ENCODE results near the gene SH3RF3. TPM values are rescaled to one million over a fixed set of nuclear protein-coding genes. Genes with fewer than 3 reads are reported as not detected.

SH3RF3 gene
- total RNA-seq: under 1 TPM; 0.23 to 0.61 (median 0.34) TPM
- total RNA-seq (2013): 0.29 TPM

GRCh38 chr2:109128616-109129355, at the start of gene SH3RF3:
TSS of gene SH3RF3 (plus strand) at chr2:109129205.
- intact Hi-C loops (cut with micrococcal nuclease): loop anchor here (1.0 to 5.0 kb wide), 2 partner anchors 219 to 382 kb away; no protein-coding TSS in a partner anchor
- Histone ChIP-seq H3K27me3 (ENCODE audit: control insufficient read depth, insufficient read depth, low read length) (peaks cover 27% of the 10 kb centered on the region), H3K4me1 (ENCODE audit: control insufficient read depth, insufficient read depth, low read length) (peaks cover 15% of the 10 kb centered on the region), H3K4me3 (ENCODE audit: low read length) (peak within 1 kb of the TSS; percentile 48), H3K27ac (ENCODE audit: low read length) (no peak within 1 kb of the TSS), H3K9me3 (ENCODE audit: control insufficient read depth, insufficient read depth, low read length) (no peaks in the 10 kb centered on the region), H3K36me3 (ENCODE audit: control insufficient read depth, insufficient read depth, low read length) (no peaks in the 10 kb centered on the region)
- peaks cover 22 to 54% of the 10 kb centered on the region in 2 donors for H3K27me3 Mint-ChIP-seq (ENCODE audit: low read depth in 2 of 2)
- WGBS (ENCODE audit: insufficient coverage): under 1% methylated on average over 85 of the region's 85 CpGs
- no peaks in the 10 kb centered on the region for H3K36me3 Mint-ChIP-seq
- no peaks in the 10 kb centered on the region for H3K9me3 Mint-ChIP-seq
- DNase-seq: peak; percentile 25 to 47
- H3K4me1 Mint-ChIP-seq: peaks cover 5 to 19% of the 10 kb centered on the region in 2 donors
- H3K4me3 Mint-ChIP-seq: peak within 1 kb of the TSS; percentile 89
- no peak within 1 kb of the TSS for H3K27ac Mint-ChIP-seq
- TF ChIP-seq CTCF (IDR thresholded peaks at IDR 0.05): no peak
- peak; percentile 36 to 51 (median 50) for ATAC-seq

GRCh38 chr2:109079590-109079989, 49.4 kb upstream of the SH3RF3 start:
- H3K27ac Mint-ChIP-seq: no peak overlapping the region
- no peaks in the 10 kb centered on the region for H3K9me3 Mint-ChIP-seq
- Histone ChIP-seq H3K36me3 (ENCODE audit: control insufficient read depth, insufficient read depth, low read length) (no peaks in the 10 kb centered on the region), H3K9me3 (ENCODE audit: control insufficient read depth, insufficient read depth, low read length) (no peaks in the 10 kb centered on the region), H3K4me1 (ENCODE audit: control insufficient read depth, insufficient read depth, low read length) (no peaks in the 10 kb centered on the region), H3K27ac (ENCODE audit: low read length) (no peak overlapping the region), H3K27me3 (ENCODE audit: control insufficient read depth, insufficient read depth, low read length) (no peaks in the 10 kb centered on the region), H3K4me3 (ENCODE audit: low read length) (no peak overlapping the region)
- intact Hi-C loops (cut with micrococcal nuclease): no loop called here
- WGBS (ENCODE audit: insufficient coverage): 93% methylated on average over 5 of the region's 6 CpGs
- ATAC-seq: no peak
- H3K27me3 Mint-ChIP-seq (ENCODE audit: low read depth in 2 of 2): peaks cover 10% of the 10 kb centered on the region in 2 donors
- no peaks in the 10 kb centered on the region for H3K36me3 Mint-ChIP-seq
- no peak overlapping the region for H3K4me3 Mint-ChIP-seq
- no peak for TF ChIP-seq CTCF (IDR thresholded peaks at IDR 0.05)
- H3K4me1 Mint-ChIP-seq: no peaks in the 10 kb centered on the region
- no peak for DNase-seq

GRCh38 chr2:109080109-109080508, 48.9 kb upstream of the SH3RF3 start:
- intact Hi-C loops (cut with micrococcal nuclease): no loop called here
- H3K36me3 Mint-ChIP-seq: no peaks in the 10 kb centered on the region
- no peak for DNase-seq
- Histone ChIP-seq H3K4me3 (ENCODE audit: low read length) (no peak overlapping the region), H3K36me3 (ENCODE audit: control insufficient read depth, insufficient read depth, low read length) (no peaks in the 10 kb centered on the region), H3K27me3 (ENCODE audit: control insufficient read depth, insufficient read depth, low read length) (no peaks in the 10 kb centered on the region), H3K27ac (ENCODE audit: low read length) (no peak overlapping the region), H3K4me1 (ENCODE audit: control insufficient read depth, insufficient read depth, low read length) (no peaks in the 10 kb centered on the region), H3K9me3 (ENCODE audit: control insufficient read depth, insufficient read depth, low read length) (no peaks in the 10 kb centered on the region)
- H3K27ac Mint-ChIP-seq: no peak overlapping the region
- TF ChIP-seq CTCF (IDR thresholded peaks at IDR 0.05): no peak
- H3K27me3 Mint-ChIP-seq (ENCODE audit: low read depth in 2 of 2): peaks cover 10% of the 10 kb centered on the region in 2 donors
- ATAC-seq: no peak
- 88% methylated on average over 6 of the region's 6 CpGs for WGBS (ENCODE audit: insufficient coverage)
- H3K4me1 Mint-ChIP-seq: no peaks in the 10 kb centered on the region
- no peaks in the 10 kb centered on the region for H3K9me3 Mint-ChIP-seq
- no peak overlapping the region for H3K4me3 Mint-ChIP-seq

- no peak overlapping the region for H3K27ac ChIP-seq (ENCODE audit: low read length)
- H3K36me3 Mint-ChIP-seq: no peaks in the 10 kb centered on the region
- no peak overlapping the region for H3K27ac Mint-ChIP-seq
- H3K36me3 ChIP-seq (ENCODE audit: control insufficient read depth, insufficient read depth, low read length): no peaks in the 10 kb centered on the region
- H3K4me1 ChIP-seq (ENCODE audit: control insufficient read depth, insufficient read depth, low read length): no peaks in the 10 kb centered on the region
- DNase-seq (no peak), ATAC-seq (no peak)
- H3K9me3 ChIP-seq (ENCODE audit: control insufficient read depth, insufficient read depth, low read length): no peaks in the 10 kb centered on the region
- intact Hi-C loops (cut with micrococcal nuclease): no loop called here
- no peaks in the 10 kb centered on the region for H3K27me3 ChIP-seq (ENCODE audit: control insufficient read depth, insufficient read depth, low read length)
- WGBS (ENCODE audit: insufficient coverage): 93% methylated on average over 3 of the region's 3 CpGs
- H3K4me3 ChIP-seq (ENCODE audit: low read length): no peak overlapping the region
- no peak for TF ChIP-seq CTCF (IDR thresholded peaks at IDR 0.05)
- H3K27me3 Mint-ChIP-seq (ENCODE audit: low read depth in 2 of 2): peaks cover 10% of the 10 kb centered on the region in 2 donors
- no peaks in the 10 kb centered on the region for H3K4me1 Mint-ChIP-seq
- H3K4me3 Mint-ChIP-seq: no peak overlapping the region
- H3K9me3 Mint-ChIP-seq: no peaks in the 10 kb centered on the region
Measured at GRCh38 chr2:109080757-109081156, 48.2 kb upstream of the SH3RF3 start.
